HG03175 (cell line): Measurements from ENCODE around the gene ART1.

Experiments
- ATAC-seq: cut with Tn5 transposase; IDR thresholded peaks from one replicate; pipeline ENCODE4 v1.9.1; 2021; ENCODE audit warnings: mild to moderate bottlenecking, moderate library complexity; ENCODE audit not compliant: unreplicated experiment

The ART1 gene

DNA sequence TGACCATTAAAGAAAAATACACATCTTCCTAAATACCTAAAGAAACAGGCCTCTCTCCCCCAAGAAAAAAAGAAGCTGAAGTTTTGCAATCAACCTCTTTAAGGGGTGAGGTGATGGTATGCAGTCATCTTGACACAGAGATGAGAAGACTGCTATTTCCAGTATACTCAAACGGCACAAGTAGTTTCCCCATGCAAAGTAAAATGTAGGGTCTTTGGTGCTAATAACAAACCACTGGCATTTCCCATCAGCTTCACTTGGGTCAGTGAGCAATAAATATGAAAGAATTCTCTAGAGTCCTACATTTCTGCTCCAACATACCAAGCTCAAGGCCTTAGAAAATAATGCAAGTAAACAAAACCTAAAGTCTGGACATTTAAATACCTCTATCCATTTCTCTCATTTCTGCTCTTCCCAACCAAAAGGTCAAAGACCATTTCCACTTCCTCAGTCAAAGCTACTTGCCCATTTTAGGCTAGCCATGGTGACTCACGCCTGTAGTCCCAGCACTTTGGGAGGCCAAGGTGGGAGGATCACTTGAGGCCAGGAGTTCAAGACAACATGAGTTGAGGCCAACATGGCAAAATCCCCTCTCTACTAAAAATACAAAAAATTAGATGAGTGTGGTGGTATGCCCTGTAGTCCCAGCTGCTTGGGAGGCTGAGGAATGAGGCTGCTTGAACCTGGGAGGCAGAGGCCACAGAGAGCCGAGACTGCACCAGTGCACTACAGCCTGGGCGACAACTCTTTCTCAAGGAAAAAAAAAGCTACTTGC is 65.7 kb downstream of the ART1 start:
- ATAC-seq = no peak

DNA sequence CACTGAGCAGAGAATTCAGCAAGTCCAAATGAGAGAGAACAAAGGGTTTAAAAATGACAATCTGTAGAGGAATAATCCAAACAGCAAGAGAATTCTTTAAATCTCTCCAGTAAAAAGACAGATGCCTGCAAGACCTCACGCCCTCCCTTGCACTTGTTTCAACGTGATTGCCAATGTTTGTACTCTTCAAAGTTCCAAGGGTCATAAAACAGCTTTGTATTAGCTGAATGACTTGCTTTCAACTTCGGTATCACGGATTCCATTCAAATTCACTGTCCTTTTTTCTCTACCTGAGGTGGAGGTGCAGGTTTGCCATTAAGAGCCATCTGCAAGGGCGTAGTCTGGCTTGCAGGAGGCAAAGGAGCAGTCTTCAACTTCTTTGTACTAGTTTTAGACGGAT is 67.3 kb downstream of the ART1 start:
- no peak for ATAC-seq
